ENCODE data around the gene ELAVL3.

DNA sequence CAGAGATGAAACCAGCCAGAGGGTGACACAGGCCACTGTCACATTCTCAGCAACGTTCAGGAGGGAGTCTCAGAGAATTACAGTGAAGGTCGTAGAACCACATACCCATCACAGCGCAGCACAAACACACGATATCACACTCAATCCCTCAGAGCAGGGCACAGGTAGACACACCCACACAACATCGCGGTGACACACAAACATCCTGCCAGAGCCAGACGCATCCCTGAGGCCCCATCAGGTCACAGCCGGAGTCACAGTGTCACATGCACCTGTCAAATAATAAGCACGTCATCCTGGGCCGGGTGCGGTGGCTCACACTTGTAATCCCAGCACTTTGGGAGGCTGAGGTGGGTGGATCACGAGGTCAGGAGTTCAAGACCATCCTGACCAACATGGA, 17.5 kb downstream of the ELAVL3 start:
- TF ChIP-seq, protein P1, sequence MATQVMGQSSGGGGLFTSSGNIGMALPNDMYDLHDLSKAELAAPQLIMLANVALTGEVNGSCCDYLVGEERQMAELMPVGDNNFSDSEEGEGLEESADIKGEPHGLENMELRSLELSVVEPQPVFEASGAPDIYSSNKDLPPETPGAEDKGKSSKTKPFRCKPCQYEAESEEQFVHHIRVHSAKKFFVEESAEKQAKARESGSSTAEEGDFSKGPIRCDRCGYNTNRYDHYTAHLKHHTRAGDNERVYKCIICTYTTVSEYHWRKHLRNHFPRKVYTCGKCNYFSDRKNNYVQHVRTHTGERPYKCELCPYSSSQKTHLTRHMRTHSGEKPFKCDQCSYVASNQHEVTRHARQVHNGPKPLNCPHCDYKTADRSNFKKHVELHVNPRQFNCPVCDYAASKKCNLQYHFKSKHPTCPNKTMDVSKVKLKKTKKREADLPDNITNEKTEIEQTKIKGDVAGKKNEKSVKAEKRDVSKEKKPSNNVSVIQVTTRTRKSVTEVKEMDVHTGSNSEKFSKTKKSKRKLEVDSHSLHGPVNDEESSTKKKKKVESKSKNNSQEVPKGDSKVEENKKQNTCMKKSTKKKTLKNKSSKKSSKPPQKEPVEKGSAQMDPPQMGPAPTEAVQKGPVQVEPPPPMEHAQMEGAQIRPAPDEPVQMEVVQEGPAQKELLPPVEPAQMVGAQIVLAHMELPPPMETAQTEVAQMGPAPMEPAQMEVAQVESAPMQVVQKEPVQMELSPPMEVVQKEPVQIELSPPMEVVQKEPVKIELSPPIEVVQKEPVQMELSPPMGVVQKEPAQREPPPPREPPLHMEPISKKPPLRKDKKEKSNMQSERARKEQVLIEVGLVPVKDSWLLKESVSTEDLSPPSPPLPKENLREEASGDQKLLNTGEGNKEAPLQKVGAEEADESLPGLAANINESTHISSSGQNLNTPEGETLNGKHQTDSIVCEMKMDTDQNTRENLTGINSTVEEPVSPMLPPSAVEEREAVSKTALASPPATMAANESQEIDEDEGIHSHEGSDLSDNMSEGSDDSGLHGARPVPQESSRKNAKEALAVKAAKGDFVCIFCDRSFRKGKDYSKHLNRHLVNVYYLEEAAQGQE (IDR thresholded peaks at IDR 0.05; ENCODE audit: insufficient read depth in 1 of 2, low read depth in 2 of 2, low read length in 1 of 2) = no peak
- TF ChIP-seq, protein P2, sequence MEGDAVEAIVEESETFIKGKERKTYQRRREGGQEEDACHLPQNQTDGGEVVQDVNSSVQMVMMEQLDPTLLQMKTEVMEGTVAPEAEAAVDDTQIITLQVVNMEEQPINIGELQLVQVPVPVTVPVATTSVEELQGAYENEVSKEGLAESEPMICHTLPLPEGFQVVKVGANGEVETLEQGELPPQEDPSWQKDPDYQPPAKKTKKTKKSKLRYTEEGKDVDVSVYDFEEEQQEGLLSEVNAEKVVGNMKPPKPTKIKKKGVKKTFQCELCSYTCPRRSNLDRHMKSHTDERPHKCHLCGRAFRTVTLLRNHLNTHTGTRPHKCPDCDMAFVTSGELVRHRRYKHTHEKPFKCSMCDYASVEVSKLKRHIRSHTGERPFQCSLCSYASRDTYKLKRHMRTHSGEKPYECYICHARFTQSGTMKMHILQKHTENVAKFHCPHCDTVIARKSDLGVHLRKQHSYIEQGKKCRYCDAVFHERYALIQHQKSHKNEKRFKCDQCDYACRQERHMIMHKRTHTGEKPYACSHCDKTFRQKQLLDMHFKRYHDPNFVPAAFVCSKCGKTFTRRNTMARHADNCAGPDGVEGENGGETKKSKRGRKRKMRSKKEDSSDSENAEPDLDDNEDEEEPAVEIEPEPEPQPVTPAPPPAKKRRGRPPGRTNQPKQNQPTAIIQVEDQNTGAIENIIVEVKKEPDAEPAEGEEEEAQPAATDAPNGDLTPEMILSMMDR (IDR thresholded peaks at IDR 0.05) = no peak
